Measurements from ENCODE around the gene QRICH2. TPM values are rescaled to one million over a fixed set of nuclear protein-coding genes. Genes with fewer than 3 reads are reported as not detected.

The QRICH2 gene
- total and polyA plus RNA-seq, 9 of the 15 experiments (the other 6 are each of a cell fraction or from before 2014, with no cell fraction given) = 0.03 to 1.6 (median 0.81) TPM

- TF ChIP-seq POLR2AphosphoS5 (IDR thresholded peaks at IDR 0.05; ENCODE audit: control insufficient read depth, insufficient read depth, low read depth, low read length) = peak; percentile 59
- TF ChIP-seq ATF2 (CRISPR knock-in tag; IDR thresholded peaks at IDR 0.05) = no peak
- TF ChIP-seq ZNF274 (IDR thresholded peaks at IDR 0.05; ENCODE audit: borderline replicate concordance, low read depth, low read length) = no peak
- no peak for TF ChIP-seq HDAC8 (tag; IDR thresholded peaks at IDR 0.05)
- TF ChIP-seq ZNF232 (CRISPR knock-in tag; IDR thresholded peaks at IDR 0.05) = no peak
- 0 out of 2 replicates have a peak, but pooled peaks have one; percentile 14 for TF ChIP-seq LCOR (CRISPR knock-in tag; IDR thresholded peaks at IDR 0.05)
- TF ChIP-seq HNRNPUL1 (IDR thresholded peaks at IDR 0.05; ENCODE audit: low read length) = no peak
- TF ChIP-seq SNAPC5 (CRISPR knock-in tag; IDR thresholded peaks at IDR 0.05) = no peak
- TF ChIP-seq FOXK2 (conservative IDR thresholded peaks at IDR 0.05 in 1 of 2, IDR thresholded peaks at IDR 0.05 in 1 of 2; ENCODE audit: low read depth in 2 of 2) = peak in 1 of 2 experiments; percentile 26; a peak in 1 of 4 replicates
- peak; percentile 18; the same call in 1 of the 2 replicates for TF ChIP-seq REST (IDR thresholded peaks at IDR 0.05; ENCODE audit: borderline replicate concordance)
- no peak for TF ChIP-seq REST (CRISPR knock-in tag; IDR thresholded peaks at IDR 0.05; ENCODE audit: low read depth)
- TF ChIP-seq RBFOX2 (IDR thresholded peaks at IDR 0.05; ENCODE audit: low read depth, low read length) = peak; percentile 70
- no peak for TF ChIP-seq U2AF2 (optimal IDR thresholded peaks at IDR 0.05; ENCODE audit: low read depth, low read length)
- TF ChIP-seq NCOR1 (IDR thresholded peaks at IDR 0.05) = peak; percentile 52; the same call in 1 of the 2 replicates
- no peak for TF ChIP-seq ATF1 (CRISPR knock-in tag; IDR thresholded peaks at IDR 0.05)
- TF ChIP-seq ATF1 (tag; IDR thresholded peaks at IDR 0.05) = no peak
- TF ChIP-seq NCOA6 (IDR thresholded peaks at IDR 0.05) = no peak
- no peak for TF ChIP-seq HNRNPLL (IDR thresholded peaks at IDR 0.05; ENCODE audit: low read depth, low read length, poor library complexity, severe bottlenecking)
- no peak for TF ChIP-seq PHB (CRISPR knock-in tag; IDR thresholded peaks at IDR 0.05)
Observed at GRCh38 chr17:76268991-76269981, 38.8 kb downstream of the QRICH2 start (continued).

Measured in K562 (cell line).